PC-3 (cell line): Measurements from ENCODE around the gene TNRC18.

ENCODE experiments used
- EZH2 ChIP-seq: fragments of 300-600 bp; sonication (generic); IDR thresholded peaks from one replicate; pipeline ENCODE4 v1.6.1; 2017; ENCODE audit warnings: antibody characterized with exemption, mild to moderate bottlenecking, low read length; ENCODE audit not compliant: unreplicated experiment
- EZH2phosphoT487 ChIP-seq: fragments of 300-600 bp; sonication (generic); IDR thresholded peaks from 2 replicates; pipeline ENCODE4 v1.6.1; 2018; ENCODE audit warnings: mild to moderate bottlenecking, antibody characterized with exemption, low read length, borderline replicate concordance

- TF ChIP-seq EZH2phosphoT487 (no peak), EZH2 (no peak)
These were observed 119.8 kb downstream of the TNRC18 start for GRCh38 chr7:5303591-5304505.
